ENCODE results near the gene TMPRSS11A.

Gene TMPRSS11A

DNA sequence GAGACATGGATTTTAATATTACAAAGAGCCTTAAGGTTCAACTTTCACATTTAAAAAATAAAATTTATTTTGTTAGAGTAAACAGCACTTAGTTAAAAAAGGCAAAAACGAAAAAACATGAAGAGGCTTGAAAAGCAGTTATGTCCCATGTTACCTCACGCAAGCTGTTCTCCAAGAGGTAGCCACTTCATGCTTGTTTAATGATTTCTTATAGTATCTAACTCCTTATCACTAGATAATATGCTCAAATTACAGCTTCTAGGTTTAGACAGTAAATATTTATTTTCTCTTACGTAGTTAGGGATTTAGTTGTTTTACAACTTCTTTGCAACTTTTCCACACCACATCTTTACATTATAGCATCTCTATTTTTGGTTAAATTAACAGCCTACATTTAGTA is 51.7 kb downstream of the TMPRSS11A start:
- DNase-seq (ENCODE audit: low read depth) = no peak

GRCh38 chr4:67911141-67911540 is 52.2 kb downstream of the TMPRSS11A start:
- no peak for DNase-seq (ENCODE audit: low read depth)

- no peak for DNase-seq (ENCODE audit: low read depth)
Measured at GRCh38 chr4:67910585-67910905, 52.7 kb downstream of the TMPRSS11A start.

DNA sequence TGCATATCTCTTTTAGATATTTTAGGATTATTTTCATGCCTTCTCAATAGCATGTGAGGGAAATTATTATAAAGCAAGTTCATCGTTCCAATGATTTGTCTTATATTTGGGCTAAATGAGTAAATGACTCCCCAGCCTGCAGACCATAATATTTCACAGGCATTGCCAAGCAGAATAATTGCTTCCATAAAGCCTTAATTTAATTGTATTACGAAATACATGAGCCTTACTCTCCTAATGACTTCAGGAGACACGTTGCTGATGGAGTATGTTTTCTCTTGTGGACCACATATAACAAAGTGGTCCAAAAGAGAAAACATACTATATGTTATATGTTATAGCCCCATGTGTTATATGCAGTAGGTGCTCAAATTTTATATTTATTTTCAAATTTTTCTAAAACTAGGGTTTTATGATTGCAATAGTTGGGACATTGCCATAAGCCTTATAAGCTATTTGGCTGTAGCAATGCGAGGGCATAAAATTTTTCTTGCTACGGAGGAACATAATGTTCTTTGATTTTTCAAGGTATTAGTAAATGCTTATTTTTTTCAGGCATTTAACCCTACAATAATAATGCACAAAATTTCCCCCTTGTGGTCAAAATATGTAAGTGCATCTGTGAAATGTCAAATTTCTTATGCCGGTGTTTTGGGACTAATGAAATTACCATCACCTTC is 53.2 kb downstream of the TMPRSS11A start:
- no peak for DNase-seq (ENCODE audit: low read depth)

- DNase-seq (ENCODE audit: low read depth) = no peak
Measured at GRCh38 chr4:67907650-67908049, 55.6 kb downstream of the TMPRSS11A start.

GRCh38 chr4:67899096-67899495 is 64.2 kb downstream of the TMPRSS11A start:
- DNase-seq (ENCODE audit: low read depth) = no peak

GRCh38 chr4:67897686-67898085 is 65.6 kb downstream of the TMPRSS11A start:
- DNase-seq (ENCODE audit: low read depth) = no peak

- no peak for DNase-seq (ENCODE audit: low read depth)
Measured at GRCh38 chr4:67896421-67897065, 66.8 kb downstream of the TMPRSS11A start.

DNA sequence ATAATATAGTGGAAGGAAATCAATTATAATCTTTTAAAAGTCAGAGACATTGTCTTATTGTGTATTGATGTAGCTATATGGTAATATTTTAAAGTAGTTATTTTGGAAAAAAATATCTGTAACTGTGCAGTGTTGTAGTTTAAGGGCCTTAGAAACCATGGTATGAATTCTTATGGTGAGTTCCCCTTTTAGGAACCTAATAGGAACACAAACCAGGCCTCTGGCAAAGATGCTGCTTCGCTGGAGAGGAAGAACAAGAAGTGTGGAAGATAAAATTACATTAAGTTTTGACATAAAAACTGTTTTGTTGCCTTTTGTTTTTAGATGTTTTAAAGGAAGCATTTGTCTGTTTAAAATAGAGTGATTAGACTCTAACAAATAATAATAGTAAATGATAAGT is 68.6 kb downstream of the TMPRSS11A start:
- DNase-seq (ENCODE audit: low read depth) = no peak

- no peak for DNase-seq (ENCODE audit: low read depth)
Measured at GRCh38 chr4:67892905-67893304, 70.4 kb downstream of the TMPRSS11A start.

DNA sequence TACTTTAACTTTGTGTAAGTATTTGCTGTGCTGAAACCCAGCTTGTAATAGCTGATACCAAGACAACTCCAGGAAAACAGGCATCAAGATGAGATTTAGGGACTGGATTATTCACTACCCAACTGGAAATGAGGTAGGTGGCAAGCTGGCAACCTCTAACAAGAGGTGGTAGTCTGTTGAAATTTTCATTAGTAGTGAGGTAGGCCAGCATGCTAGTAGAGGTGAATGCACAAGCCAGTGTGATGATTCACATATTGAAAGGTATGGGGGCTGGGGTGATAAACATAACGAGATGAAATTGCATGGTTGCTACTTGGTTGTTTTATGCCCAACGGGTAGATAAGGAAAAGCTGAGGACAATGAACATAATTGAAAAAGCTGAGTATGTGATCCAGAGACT is 71.0 kb downstream of the TMPRSS11A start:
- no peak for DNase-seq (ENCODE audit: low read depth)

- no peak for DNase-seq (ENCODE audit: low read depth)
Measured at GRCh38 chr4:67891645-67892044, 71.6 kb downstream of the TMPRSS11A start.

DNA sequence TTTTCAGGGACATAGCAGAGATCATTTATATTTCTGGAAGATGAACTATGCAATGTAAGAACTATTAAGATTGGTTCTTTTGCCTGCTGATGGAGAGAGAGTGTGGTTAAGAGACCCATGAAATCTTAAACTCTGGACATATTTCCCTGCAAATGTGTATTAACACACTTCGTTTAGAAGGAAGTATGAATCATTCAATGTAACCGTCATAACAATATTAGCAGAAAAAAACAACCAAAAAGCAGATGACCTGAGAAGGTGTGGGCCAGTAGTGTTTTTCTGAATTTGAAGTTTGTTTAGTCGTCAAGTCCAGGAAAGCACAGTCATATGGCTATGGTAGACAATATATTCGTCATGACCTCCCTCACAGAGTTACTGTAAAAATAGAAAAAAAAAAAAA is 77.0 kb downstream of the TMPRSS11A start:
- DNase-seq (ENCODE audit: low read depth) = no peak

- DNase-seq (ENCODE audit: low read depth) = peak; percentile 66
Measured at GRCh38 chr4:67885762-67886161, 77.5 kb downstream of the TMPRSS11A start.

GRCh38 chr4:67884701-67885100 is 78.6 kb downstream of the TMPRSS11A start:
- no peak for DNase-seq (ENCODE audit: low read depth)

DNA sequence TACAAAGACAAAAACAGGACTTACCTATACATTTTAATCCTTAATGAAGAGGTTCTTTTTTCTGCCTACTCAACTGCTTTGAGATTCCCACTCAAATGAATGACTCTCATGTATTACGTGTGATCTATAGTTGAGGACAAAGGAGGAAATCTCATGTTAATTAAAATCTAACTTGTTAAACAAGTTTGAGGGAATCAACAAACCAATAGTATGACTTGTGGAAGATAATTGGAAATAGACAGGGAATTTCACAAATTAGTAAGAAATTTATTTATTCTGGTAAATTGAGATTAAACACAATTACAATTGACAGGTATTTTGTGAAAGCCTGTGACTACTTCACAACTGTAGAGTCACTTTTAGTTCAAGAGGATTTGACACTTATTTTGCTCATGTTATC is 79.4 kb downstream of the TMPRSS11A start, which contains the start of gene TMPRSS11D:
Gene TMPRSS11D (minus strand): TSS at position 101 of the 400 bp plus-strand sequence. CDS start 69 bp downstream, at position 32.
- no peak for DNase-seq (ENCODE audit: low read depth)

DNA sequence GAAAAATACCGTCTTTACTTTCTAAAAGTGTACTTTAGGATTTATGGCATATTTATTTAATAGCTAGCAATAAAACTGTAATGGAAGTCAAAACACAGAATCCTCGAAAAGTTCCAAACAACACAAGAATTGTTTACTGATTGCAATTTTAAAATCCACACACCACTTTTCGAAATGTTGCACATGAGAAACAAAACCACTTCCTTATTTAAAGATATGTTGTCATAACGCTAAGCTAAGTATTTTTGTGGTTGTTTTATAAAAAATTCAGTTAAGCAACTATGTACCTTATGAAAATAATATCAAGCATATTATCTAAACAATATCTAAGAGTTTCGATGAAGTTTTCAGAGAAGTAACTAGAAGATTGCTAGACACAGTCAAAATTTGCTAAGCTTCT is 79.8 kb downstream of the TMPRSS11A start:
- no peak for DNase-seq (ENCODE audit: low read depth)

DNA sequence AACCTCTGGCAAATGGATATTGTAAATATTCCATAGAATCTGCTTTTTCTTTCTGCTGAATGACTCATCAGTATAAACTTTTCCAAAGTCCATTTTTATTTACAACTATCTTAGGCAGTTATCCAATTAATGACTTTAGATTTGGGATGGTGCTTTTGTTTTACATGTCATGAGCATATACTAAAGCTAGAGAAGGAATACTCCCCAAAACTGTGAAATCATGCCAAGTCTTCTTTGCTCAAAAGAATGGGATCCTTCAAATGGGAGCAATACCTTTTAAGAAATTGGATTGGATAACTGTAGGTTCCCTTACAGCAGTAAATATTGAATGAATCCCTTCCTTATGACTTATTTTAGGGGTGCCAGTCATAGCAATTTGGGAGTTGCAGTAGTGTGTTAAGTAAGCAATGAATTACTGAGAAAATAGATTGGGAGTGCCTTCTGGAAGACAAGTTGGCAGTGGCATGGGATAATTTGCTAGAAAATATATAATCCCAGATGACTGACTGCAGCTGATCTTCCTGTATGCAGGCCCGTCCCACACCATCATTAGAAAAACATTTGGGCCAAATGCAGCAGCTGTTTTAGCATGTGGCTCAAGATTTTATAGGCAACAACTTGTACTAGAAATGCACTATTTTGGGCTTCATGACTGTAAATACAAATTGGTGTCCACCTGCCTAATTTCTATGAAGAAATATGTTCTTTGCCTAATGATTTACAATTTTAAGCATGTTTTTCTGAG is 82.3 kb downstream of the TMPRSS11A start:
- no peak for DNase-seq (ENCODE audit: low read depth)

GRCh38 chr4:67879486-67879885 is 83.8 kb downstream of the TMPRSS11A start:
- no peak for DNase-seq (ENCODE audit: low read depth)

DNA sequence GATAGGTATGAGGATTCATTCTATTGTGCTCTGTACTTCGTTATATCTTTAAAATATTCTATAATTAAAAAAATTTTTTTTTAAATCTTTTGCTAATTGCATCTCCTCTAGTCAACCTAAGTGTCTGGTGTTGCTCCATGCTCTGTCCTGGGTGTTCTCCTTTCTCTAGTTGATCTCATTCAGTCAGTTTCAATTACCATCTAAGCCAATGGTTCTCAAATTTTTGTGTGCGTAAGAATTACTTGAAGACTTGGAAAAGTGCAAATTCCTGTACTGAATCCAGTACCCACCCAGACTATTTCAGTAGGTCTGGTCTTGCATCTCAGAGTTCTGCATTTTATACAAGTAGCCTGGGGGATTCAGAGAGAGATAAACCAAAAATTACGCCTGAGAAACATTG is 86.2 kb downstream of the TMPRSS11A start:
- no peak for DNase-seq (ENCODE audit: low read depth)

DNA sequence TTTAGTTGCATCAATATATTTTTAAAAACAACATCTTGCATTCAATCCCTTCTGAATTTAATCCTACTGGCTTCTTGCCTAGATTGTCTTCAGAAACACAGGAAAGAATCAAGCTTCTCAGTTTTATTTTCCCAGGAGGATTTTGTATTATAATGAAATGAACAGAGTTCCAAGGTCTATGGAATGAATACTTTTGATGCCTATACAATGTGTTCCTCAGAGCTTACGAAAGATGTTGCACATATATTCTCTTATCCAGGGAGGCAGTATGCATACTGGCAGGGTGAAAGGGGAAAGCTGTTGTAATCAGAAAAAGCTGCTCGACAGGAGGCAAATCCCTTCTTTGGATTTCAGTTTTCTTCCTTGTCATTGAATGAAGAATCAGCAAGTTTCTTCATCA is 88.3 kb downstream of the TMPRSS11A start:
- DNase-seq (ENCODE audit: low read depth) = no peak

DNA sequence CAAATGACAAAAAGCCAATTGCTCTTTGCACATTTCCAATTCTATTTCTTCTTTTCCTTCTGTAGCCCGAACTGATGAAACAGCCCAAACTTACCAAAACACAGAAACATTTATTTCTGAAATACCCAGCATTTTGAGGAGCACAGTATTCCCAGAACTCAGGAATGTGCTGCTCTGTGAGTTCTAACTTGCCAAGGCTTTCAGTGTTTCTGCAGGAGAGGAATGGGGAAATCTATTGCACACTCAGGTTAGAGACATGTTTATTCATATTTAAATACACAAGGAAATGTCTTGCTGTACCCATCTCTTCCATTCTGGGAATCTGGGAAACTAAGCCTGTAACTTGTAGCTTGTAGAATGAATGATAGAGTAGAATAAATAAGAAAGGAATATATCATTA is 90.2 kb downstream of the TMPRSS11A start:
- no peak for DNase-seq (ENCODE audit: low read depth)

DNA sequence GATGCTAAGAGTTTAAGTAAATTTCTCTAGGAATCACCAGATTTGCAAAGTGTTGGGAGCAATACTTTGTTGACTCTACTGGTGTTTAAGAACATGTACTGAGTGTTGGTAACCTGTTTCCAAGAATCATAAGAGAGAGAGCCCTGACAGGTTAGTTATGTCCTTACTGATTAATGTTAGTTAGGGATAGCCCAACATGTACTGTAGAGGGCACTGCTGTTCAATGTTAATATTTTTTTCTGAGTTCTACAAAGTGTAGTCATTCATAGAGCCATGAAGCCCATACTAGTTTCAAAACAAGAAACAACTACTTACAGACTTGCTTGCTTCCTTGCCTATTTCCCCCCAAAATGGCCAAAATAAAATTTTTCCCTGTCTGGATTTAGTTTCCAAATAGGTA is 91.4 kb downstream of the TMPRSS11A start:
- DNase-seq (ENCODE audit: low read depth) = no peak
